ENCODE data around the gene PHF2.

PHF2 gene

GRCh38 chr9:93686127-93686879 is 109.9 kb downstream of the PHF2 start:
- Histone ChIP-seq H3K27ac (no peak overlapping the region), H3K36me3 (no peaks in the 10 kb centered on the region), H3K27me3 (peaks cover 21% of the 10 kb centered on the region), H3K4me1 (ENCODE audit: control insufficient read depth in 1 of 2, insufficient read depth in 1 of 2, low read depth in 1 of 2, low read length in 1 of 2) (no peaks in the 10 kb centered on the region), H3K4me3 (ENCODE audit: low read depth in 1 of 2, low read length in 1 of 2) (no peak overlapping the region), H3K9me3 (no peaks in the 10 kb centered on the region)
- TF ChIP-seq, protein P1, sequence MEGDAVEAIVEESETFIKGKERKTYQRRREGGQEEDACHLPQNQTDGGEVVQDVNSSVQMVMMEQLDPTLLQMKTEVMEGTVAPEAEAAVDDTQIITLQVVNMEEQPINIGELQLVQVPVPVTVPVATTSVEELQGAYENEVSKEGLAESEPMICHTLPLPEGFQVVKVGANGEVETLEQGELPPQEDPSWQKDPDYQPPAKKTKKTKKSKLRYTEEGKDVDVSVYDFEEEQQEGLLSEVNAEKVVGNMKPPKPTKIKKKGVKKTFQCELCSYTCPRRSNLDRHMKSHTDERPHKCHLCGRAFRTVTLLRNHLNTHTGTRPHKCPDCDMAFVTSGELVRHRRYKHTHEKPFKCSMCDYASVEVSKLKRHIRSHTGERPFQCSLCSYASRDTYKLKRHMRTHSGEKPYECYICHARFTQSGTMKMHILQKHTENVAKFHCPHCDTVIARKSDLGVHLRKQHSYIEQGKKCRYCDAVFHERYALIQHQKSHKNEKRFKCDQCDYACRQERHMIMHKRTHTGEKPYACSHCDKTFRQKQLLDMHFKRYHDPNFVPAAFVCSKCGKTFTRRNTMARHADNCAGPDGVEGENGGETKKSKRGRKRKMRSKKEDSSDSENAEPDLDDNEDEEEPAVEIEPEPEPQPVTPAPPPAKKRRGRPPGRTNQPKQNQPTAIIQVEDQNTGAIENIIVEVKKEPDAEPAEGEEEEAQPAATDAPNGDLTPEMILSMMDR (IDR thresholded peaks at IDR 0.05), result no peak

- Histone ChIP-seq H3K9me3 (no peaks in the 10 kb centered on the region), H3K4me3 (ENCODE audit: low read depth in 1 of 2, low read length in 1 of 2) (no peak overlapping the region), H3K36me3 (no peaks in the 10 kb centered on the region), H3K27me3 (peaks cover 23% of the 10 kb centered on the region), H3K4me1 (ENCODE audit: control insufficient read depth in 1 of 2, insufficient read depth in 1 of 2, low read depth in 1 of 2, low read length in 1 of 2) (no peaks in the 10 kb centered on the region), H3K27ac (no peak overlapping the region)
- TF ChIP-seq, protein P1 (IDR thresholded peaks at IDR 0.05), result no peak
These were observed 110.5 kb downstream of the PHF2 start for GRCh38 chr9:93686880-93687236.

DNA sequence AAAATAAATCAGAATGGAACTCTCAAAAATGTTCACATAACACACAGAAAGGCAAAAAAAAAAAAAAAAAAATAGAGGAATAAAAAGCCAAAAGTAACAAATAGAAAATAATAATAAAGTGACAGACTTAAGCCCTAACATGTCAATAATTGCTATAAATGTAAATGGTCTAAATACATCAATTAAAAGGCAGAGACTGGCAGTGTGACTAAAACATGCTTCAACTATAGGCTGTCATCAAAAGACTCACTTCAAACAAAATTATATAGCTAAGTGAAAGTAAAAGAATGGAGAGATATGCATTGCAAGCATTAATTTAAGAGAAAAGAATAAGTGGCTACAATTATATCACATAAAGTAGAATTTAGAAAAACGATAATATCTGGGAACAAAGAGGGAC is 114.2 kb downstream of the PHF2 start:
- Histone ChIP-seq H3K36me3 (no peaks in the 10 kb centered on the region), H3K27me3 (peaks cover 32% of the 10 kb centered on the region), H3K27ac (no peak overlapping the region), H3K9me3 (no peaks in the 10 kb centered on the region), H3K4me1 (ENCODE audit: control insufficient read depth in 1 of 2, insufficient read depth in 1 of 2, low read depth in 1 of 2, low read length in 1 of 2) (no peaks in the 10 kb centered on the region), H3K4me3 (ENCODE audit: low read depth in 1 of 2, low read length in 1 of 2) (no peak overlapping the region)
- TF ChIP-seq, protein P1 (IDR thresholded peaks at IDR 0.05), result no peak

DNA sequence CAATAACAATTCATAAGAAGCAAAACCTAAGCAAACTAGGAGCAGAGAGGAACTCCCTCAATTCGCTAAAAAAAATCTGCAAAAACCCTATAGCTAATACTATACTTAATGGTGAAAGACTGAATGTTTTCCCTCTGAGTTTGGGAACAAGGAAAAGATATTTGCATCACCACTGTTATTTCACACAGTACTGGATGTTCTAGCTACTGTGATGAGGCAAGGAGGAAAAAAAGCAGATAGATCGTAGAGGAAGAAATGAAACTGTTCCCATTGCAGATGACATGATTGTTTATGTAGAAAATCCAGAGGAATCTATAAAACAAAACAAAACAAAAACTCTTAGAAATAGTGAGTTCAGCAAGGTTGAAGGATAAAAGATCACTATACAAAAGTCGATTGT is 116.7 kb downstream of the PHF2 start:
- peaks cover 21% of the 10 kb centered on the region for H3K27me3 ChIP-seq
- TF ChIP-seq, protein P1 (IDR thresholded peaks at IDR 0.05), result no peak
- H3K27ac ChIP-seq, result no peak overlapping the region
- H3K9me3 ChIP-seq, result no peaks in the 10 kb centered on the region
- H3K36me3 ChIP-seq, result no peaks in the 10 kb centered on the region
- no peaks in the 10 kb centered on the region for H3K4me1 ChIP-seq (ENCODE audit: control insufficient read depth in 1 of 2, insufficient read depth in 1 of 2, low read depth in 1 of 2, low read length in 1 of 2)
- H3K4me3 ChIP-seq (ENCODE audit: low read depth in 1 of 2, low read length in 1 of 2), result no peak overlapping the region

GRCh38 chr9:93697352-93698139 is 121.2 kb downstream of the PHF2 start:
- H3K27me3 ChIP-seq, result peaks cover 14% of the 10 kb centered on the region
- H3K4me3 ChIP-seq (ENCODE audit: low read depth in 1 of 2, low read length in 1 of 2), result no peak overlapping the region
- no peak overlapping the region for H3K27ac ChIP-seq
- H3K9me3 ChIP-seq, result no peaks in the 10 kb centered on the region
- no peaks in the 10 kb centered on the region for H3K4me1 ChIP-seq (ENCODE audit: control insufficient read depth in 1 of 2, insufficient read depth in 1 of 2, low read depth in 1 of 2, low read length in 1 of 2)
- TF ChIP-seq, protein P1 (IDR thresholded peaks at IDR 0.05), result no peak
- H3K36me3 ChIP-seq, result no peaks in the 10 kb centered on the region
